Pons (tissue), 1 donor: Measurements from ENCODE around the gene PELI1.
A peak's percentile ranks its signal among the peaks of the same experiment; 100 is the strongest.

Source experiments
- DNase-seq: peaks from one replicate; pipeline ENCODE4 v3.0.0-alpha.2; 2016; ENCODE audit warnings: low spot score

The PELI1 gene

GRCh38 chr2:64153811-64154210, 9.6 kb upstream of the PELI1 start:
- DNase-seq = no peak

DNA sequence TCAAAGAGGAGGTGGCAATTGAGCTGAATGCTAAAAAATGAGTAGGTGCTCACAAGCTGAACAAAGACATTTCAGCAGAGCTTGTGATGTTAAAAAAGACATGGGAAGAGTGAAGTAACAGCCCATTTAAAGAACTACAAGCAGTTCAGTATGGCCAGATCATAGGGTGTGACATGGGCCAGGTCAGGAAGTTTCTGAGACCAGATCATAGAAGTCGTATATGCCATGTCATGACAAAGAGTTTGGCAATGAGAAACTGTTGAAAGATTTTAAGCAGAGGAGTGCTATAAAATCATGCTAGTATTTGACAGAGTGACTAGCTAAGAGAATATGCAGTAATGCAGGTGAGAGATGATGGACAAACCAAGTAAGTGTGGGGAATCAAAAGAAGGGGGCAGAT, 7.3 kb upstream of the PELI1 start:
- no peak for DNase-seq

GRCh38 chr2:64145714-64146113, 1.5 kb upstream of the PELI1 start:
- DNase-seq = no peak

- DNase-seq = no peak
Measured at GRCh38 chr2:64145119-64145518, 899 bp upstream of the PELI1 start.

DNA sequence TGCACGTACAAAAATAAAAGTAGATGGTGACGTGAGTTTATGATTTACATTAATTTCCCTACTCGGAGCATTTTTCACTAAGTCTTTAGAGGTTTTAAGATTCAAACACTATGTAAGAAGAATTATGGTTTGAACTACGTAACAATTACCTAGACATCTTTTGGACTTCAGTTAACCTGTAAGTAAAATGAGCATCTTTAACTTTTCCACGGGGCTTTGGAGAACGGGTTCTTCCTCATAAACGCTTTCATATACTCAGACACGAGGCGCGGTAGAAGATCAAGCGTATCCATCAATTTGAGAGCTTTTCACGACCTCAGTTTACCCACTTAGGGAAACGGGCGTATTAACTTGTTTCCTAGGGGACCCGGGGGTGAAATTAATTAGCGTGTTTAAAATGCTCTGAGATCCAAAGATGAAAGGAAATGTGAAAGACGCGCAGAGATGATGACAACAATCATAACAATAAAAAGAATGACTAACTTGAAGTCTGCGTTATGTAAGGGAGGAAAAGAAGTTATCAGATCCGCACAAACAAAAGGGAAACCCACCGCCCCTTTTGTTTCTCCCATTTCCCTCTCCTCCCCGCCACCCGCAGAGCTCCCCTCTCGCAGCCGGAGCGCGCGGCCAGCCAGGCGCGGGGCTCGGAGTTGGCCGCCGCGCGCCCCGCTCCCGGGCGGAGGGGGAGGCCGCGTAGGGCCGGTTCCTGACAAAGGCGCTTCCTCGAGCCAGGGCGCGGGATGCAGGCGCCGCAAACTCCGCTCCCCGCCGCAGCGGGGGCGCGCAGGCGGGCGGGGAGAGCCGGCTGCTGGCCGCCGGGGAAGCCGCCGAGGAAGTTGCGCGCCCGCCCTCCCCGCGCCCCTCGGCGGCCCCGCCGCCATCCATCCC, 807 bp downstream of the PELI1 start:
- DNase-seq = peak; percentile 68

DNA sequence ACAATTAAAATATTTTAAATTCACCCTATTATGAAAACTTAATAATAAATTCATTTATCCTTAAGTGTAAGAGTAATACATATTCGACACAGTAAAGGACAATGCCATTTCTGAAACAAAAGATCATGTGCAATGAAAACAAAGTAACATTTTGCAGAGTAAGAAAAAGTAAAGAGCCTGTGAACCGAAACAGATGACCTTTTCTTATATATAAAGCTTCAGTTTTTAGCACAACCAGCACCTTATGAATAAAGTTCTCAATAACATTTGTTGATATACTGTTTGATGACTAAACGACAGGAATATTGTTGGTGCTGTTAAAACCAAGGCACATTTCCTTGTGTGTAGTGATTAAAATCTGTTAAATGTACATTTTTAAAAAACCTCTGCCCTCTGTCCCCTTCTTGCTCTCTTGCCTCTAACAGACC, 1.5 kb downstream of the PELI1 start:
- no peak for DNase-seq

DNA sequence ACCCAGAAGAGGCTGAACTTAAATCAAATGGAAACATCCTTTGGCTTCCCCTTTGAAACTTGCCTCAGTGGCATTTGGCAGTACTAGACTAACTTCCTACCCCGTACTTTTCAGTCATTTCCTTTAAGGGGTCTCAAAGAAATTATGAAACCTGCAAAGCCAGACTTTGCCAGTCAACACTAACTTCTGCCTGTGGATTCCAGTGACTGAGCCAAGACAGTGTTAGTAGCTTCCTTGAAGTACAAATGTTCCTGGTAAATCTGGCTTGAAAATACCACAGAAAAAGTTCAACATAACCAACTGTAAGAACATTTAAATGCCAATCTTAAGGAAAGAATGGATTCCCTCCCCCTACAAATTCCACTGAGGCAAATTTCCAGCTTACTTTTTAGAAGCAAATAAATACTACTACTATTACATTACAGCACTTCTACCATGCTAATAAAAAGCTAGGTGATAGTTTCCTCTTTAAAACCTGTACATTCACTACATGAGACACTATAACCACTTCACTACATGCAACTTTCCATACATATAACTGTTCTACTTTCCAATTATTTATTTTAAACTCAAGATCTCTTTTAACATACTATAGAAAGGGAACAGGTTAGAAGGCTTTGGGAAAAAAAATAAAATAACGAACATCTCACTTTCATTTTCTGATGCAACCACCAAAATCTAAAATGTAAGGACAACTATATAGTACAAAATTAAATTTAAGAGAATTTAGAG, 2.4 kb downstream of the PELI1 start:
- DNase-seq = peak; percentile 75

DNA sequence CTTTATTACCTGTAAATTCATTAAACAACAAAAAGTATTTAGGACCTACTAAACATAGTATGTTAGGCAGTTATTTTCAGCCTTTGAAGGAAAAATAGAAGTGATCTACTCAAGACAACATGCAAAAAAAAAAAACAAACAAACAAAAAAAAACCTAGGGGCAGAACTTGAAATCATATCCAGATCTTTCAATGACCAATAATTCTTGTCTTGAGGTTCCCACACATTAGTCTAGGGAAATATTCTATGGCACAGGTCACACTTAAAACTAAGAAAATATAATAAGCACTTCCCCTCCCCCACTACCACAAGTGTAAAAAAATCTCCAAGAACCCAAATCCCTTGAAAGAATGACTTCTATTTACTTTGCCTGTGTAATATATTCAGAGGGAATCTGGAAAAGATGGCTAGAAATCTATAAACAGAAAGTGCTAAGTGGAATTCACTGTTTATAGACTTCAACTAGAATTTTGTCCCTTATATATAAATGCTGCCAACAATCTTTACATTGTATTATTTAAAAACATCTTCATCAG, 3.5 kb downstream of the PELI1 start:
- DNase-seq = no peak

- DNase-seq = no peak
Measured at GRCh38 chr2:64139956-64140355, 4.3 kb downstream of the PELI1 start.

DNA sequence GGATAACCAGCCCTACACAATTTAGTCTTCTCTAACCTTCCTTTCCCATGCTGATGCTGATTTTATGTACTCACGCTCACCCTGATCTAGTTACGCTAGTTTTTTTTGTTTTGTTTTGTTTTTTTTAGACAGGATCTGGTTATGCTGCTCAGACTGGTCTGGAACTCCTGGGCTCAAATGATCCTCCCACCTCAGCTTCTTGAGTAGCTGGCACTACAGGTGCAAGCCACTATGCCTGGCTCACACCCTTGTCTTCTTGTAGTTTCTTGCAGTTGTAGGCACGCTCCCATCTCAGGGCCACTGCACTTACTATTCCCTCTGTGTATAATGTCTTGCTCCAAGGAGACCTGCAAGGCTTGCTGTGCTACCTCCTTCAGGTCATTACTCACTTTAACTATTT, 6.2 kb downstream of the PELI1 start:
- DNase-seq = no peak

DNA sequence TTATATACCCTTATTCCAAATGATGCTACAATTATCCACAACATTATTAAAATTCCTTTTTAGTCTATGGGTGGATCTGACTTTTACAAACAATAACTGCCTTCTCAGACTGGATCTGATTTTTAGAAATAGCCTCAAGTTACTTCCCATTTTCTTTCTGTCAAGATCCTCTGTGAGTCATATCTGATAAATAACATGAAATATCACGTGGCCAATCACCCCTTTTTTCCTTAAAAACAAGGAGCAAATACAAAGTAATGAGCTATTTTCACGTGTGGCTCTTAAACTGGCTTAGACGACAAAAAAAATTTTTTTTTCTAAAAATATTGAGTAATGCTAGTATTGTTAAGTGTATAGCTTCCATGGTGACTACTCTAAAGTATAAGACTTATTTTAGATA, 6.7 kb downstream of the PELI1 start:
- DNase-seq = no peak

DNA sequence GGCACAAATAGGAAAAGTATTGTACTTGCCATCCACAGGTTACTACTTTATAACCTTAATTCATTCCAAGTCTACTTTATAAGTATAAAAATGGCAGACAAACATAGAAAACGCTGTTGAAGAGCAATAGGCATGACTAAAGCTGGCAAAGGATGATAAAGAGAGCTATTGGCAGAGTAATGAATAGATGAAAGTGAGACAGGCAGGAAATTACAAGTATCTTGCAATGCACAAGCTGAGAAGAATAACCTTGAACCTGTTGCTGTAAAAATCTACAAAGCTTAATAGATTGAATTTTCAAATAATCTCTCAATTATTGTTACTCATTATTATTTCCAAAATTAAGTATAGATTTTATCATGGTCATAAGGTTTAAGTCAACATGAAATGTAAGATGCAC, 8.8 kb downstream of the PELI1 start:
- no peak for DNase-seq

DNA sequence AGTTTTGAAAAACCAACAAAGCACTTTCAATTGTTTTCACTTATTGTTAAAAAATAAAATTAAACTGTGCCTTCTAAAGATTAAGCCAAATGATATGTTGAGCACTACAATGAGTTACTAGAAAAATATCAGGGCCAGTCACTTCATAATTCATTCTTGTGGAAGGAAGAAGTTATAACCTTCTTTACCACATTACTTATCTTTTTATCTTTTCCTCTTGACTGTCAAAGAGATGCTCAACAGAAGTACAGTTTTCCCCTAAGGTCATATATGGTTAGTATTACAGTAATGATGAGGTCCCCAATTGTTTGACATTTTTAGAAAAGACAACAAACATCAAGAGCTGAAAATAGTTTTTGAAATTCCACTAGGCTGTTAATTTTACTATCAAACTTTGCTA, 9.4 kb downstream of the PELI1 start:
- DNase-seq = no peak

DNA sequence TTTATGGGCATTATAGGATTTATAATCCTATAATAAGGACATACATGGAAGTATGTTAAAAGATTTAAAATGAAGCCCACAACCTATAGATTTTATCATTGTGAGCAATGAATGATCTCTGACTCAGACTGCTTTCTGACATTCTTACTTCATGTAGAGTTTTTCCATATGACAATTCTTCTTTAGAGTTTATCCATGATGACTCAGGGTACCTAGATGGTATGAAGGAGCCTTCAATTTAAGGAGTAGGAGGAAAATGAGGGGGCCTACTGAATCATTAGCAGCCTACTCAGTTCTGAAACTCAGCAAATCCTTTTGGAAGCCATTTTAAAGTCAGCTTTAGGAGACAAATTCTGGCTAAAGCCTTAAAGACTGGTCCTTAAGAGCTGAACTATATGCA, 10.4 kb downstream of the PELI1 start:
- DNase-seq = no peak

- DNase-seq = no peak
Measured at GRCh38 chr2:64133354-64133753, 10.9 kb downstream of the PELI1 start.

DNA sequence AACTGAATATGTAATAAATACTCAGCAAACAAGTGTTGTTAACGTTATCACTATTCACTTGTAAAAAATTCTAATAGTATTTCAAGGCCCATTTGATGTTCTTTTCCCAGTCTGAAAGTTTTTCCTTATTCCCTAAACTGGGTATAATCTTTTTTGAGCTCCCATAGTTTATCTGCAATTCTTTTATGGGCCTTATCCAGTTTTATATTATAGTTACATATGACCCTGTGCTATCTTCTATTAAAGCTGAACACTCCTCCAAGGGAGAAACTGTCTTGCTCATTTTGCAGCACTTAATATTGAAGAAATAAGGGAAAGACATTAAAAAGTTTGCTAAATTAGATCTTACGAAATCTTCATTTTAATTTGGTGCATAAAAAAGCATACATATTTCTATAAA, 13.9 kb downstream of the PELI1 start:
- no peak for DNase-seq

- DNase-seq = peak; percentile 75
Measured at GRCh38 chr2:64128943-64129391, 15.3 kb downstream of the PELI1 start.

DNA sequence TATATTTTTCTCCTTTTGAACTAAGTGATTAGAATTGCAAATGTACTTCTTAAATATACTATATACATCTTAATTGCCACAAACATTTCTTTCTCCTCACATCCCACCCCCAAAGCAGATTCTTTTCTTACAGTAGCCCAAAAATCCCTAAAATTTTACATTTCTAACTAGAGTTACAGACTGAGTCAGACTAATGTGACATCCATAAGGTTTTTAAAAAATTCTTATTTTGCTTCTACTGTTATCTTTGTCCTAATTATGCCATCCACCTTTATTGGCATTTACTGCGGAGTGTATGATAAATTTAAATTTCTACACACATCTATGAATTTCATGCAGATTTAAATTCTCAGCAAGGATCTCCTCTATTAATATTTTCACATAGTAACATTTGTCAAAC, 15.8 kb downstream of the PELI1 start:
- DNase-seq = no peak

DNA sequence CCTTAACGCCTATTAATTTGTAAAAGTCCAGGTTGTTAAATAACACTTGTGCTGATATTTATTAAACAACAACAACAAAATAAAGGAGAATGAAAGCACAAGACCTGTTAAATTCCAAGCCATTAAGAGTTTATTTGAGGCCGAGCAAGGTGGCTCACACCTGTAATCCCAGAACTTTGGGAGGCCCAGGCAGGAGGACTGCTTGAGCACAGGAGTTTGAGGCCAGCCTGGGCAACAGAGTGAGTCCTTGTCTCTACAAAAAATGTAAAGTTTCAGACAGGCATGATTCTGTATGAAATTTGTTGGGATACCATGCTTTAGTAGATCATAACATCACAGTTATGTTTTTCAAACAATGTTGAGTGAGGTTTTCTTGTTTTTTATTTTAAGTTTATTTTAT, 17.1 kb downstream of the PELI1 start:
- DNase-seq = no peak

DNA sequence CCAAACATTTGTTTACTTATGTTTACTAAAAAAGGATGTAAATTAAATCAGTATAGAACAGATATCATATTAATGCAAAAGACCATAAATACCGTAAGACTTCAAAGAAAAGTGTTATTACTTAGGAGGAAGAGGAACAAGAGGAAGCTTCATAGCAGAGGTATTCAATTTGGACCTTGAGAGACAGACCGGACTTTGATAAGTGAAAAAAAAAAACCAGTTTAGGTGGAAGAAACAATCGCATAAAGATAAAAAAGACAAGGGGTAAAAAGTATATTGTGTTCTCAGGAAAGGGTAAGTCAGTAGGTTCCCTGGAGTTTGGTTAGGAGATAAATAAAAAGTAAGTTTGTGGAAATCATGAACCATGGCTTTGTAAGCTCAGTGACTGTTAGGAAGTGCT, 17.6 kb downstream of the PELI1 start:
- no peak for DNase-seq

DNA sequence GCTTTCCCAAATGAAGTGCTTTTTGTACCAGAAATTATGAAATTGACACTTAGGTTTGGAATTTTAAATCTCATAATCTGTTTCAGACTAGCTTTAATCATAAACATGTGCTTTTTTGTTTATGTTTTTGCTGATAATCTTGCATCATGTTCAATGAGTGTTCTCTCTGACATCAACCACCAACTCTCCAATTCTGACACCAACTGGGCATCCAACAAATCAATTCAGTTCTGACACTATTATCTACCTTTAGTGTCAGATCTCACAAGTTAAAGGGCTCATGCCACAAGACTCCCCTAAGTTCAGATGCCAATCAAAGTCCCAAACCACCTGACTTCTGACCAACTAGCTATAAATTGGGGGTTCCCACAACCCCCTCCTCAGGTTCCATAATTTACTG, 19.6 kb downstream of the PELI1 start:
- no peak for DNase-seq

GRCh38 chr2:64124168-64124567, 20.1 kb downstream of the PELI1 start:
- DNase-seq = no peak

DNA sequence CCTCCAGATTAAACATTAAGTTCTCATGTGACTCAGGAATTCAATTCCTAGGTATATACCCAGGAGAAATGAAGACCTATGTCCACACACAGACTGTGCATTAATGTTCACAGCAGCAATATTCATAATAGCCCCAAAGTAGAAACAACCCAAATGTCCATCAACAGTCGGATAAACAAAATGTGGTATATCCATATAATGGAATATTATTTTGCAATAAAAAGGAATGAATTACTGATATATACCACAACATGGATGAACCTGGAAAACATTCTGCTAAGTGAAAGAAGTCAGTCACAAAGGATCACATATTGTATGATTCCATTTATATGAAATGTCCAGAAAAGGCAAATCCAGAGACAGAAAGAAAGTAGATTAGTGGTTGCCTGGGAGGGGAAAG, 20.5 kb downstream of the PELI1 start:
- no peak for DNase-seq
